ENCODE results near the gene RPL37A. TPM values are rescaled to one million over a fixed set of nuclear protein-coding genes. Genes with fewer than 3 reads are reported as not detected.
A peak's percentile ranks its signal among the peaks of the same experiment; 100 is the strongest.

Gene RPL37A
- total RNA-seq, 1 donor from 2014 or later = 2,461 TPM

DNA sequence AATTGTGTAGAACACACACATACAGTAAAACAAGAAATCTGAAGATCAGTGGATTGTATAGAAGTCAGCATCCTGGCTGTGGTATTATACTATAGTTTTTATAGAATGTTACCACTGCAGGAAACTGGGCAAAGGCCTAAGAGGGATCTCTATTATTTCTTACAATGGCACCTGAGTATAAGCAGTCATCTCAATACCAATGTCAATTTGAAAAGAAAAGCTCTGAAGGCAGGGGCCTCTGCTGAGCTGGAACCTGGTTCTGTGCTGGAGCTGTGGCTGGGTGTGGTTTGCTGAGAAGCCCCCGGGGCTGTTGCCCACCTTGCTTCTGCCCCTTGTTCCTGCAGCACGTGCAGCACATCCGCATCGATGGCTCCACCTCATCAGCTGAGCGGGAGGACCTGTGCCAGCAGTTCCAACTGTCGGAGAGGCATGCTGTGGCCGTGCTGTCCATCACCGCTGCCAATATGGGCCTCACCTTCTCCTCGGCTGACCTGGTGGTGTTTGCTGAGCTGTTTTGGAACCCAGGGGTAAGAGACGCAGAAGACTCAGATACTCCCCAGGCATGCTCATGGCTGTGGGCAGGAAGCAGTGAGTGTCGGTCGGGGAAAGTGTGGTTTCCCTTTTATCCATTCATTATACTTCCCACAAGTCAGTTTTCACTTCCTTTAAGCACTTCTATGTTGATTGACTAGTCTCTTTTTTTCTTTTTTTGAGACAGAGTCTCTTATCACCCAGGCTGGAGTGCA lies 23.5 kb upstream of the RPL37A start:
- H3K27me3 ChIP-seq (ENCODE audit: control insufficient read depth, insufficient read depth, low read length) = no peaks in the 10 kb centered on the region
- TF ChIP-seq, protein P1, sequence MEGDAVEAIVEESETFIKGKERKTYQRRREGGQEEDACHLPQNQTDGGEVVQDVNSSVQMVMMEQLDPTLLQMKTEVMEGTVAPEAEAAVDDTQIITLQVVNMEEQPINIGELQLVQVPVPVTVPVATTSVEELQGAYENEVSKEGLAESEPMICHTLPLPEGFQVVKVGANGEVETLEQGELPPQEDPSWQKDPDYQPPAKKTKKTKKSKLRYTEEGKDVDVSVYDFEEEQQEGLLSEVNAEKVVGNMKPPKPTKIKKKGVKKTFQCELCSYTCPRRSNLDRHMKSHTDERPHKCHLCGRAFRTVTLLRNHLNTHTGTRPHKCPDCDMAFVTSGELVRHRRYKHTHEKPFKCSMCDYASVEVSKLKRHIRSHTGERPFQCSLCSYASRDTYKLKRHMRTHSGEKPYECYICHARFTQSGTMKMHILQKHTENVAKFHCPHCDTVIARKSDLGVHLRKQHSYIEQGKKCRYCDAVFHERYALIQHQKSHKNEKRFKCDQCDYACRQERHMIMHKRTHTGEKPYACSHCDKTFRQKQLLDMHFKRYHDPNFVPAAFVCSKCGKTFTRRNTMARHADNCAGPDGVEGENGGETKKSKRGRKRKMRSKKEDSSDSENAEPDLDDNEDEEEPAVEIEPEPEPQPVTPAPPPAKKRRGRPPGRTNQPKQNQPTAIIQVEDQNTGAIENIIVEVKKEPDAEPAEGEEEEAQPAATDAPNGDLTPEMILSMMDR (IDR thresholded peaks at IDR 0.05; ENCODE audit: insufficient read depth, low read length, severe bottlenecking) = no peak
- no peak for FAIRE-seq
- no peak for DNase-seq (ENCODE audit: low read depth)
- peaks cover 2% of the 10 kb centered on the region for H3K36me3 ChIP-seq (ENCODE audit: control insufficient read depth, insufficient read depth, low read length)
- H3K4me3 ChIP-seq (ENCODE audit: low read depth, low read length) = no peak overlapping the region

DNA sequence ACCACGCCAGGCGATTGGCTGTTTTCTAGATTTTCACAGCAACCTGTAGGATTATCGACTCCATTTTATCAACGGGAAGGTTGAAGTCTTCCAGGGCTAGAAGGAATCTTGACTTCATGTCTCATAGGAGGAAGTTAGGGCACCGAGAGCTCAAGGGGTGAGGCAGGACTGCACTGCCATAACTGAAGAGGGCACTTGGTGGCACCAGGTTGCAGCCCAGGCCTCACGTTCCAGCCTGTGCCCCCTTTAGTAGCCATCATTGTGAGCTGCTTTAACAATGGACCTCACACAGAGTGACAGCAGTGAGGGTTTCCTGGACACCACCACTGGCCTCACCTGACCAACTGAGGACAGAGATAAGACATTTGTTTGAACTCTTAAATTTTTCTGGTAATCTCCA lies 22.9 kb upstream of the RPL37A start:
- peaks cover 2% of the 10 kb centered on the region for H3K36me3 ChIP-seq (ENCODE audit: control insufficient read depth, insufficient read depth, low read length)
- FAIRE-seq (no peak), DNase-seq (ENCODE audit: low read depth) (no peak)
- no peak overlapping the region for H3K4me3 ChIP-seq (ENCODE audit: low read depth, low read length)
- TF ChIP-seq, protein P1 (IDR thresholded peaks at IDR 0.05; ENCODE audit: insufficient read depth, low read length, severe bottlenecking) = no peak
- no peaks in the 10 kb centered on the region for H3K27me3 ChIP-seq (ENCODE audit: control insufficient read depth, insufficient read depth, low read length)

DNA sequence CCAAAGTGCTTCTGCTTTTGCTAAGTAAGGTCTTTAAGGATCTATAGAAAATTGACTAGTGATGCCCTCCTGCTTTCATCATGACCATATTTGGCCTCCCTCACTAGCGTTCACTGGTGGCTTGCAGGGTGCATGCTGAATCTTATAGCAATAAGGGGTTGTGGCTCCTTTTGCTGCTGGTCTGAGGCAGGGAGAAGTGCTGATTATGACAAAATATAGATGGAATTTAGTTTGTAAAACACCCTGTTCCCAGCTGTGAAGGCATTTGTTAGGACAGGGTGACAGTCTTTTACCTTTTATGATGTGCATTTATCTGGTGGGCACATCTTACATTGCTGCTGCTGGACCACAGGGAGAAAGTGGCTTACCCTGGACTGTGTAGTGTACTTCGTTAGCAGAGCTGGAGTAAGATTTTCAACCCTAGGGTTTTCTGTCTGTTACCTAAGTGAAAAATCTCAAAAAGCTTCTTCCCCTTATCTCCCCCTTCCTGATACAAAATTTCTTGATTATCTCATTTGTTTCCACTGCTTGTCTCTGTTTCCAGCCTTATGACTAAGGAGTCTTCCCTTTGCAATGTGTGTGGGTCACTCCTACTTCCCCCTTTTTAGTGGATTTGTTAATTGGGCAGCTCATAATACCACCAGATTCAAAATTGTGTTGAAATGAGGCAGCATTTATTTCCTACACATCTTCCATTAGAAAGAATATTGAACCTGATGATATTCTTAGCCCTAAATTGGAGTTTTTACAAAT lies 21.2 kb upstream of the RPL37A start:
- TF ChIP-seq, protein P1 (IDR thresholded peaks at IDR 0.05; ENCODE audit: insufficient read depth, low read length, severe bottlenecking) = no peak
- DNase-seq (ENCODE audit: low read depth) = no peak
- no peak overlapping the region for H3K4me3 ChIP-seq (ENCODE audit: low read depth, low read length)
- no peaks in the 10 kb centered on the region for H3K27me3 ChIP-seq (ENCODE audit: control insufficient read depth, insufficient read depth, low read length)
- no peak for FAIRE-seq
- H3K36me3 ChIP-seq (ENCODE audit: control insufficient read depth, insufficient read depth, low read length) = peaks cover 2% of the 10 kb centered on the region

DNA sequence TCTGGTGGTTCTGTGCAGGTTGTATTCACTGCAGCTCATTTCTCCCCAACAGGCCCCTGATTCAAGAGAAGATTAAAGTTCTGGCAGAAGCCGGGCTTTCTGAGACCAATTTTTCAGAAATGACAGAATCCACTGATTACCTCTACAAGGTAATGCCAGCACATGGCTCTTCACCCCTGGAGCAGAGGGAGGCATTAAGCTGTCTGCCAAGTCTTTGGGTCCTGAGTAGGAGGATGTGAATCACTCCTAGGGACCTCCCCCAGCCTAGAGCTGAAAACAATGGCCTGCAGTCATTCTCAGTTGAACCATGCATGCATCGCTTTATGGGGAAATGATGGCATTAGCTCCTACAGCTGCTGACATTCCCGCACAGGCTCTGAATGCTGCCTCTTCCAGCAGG lies 20.5 kb upstream of the RPL37A start:
- Histone ChIP-seq H3K4me3 (ENCODE audit: low read depth, low read length) (no peak overlapping the region), H3K27me3 (ENCODE audit: control insufficient read depth, insufficient read depth, low read length) (no peaks in the 10 kb centered on the region), H3K36me3 (ENCODE audit: control insufficient read depth, insufficient read depth, low read length) (peaks cover 2% of the 10 kb centered on the region)
- FAIRE-seq (peak; percentile 43), DNase-seq (ENCODE audit: low read depth) (peak; percentile 88)
- TF ChIP-seq, protein P1 (IDR thresholded peaks at IDR 0.05; ENCODE audit: insufficient read depth, low read length, severe bottlenecking) = no peak

DNA sequence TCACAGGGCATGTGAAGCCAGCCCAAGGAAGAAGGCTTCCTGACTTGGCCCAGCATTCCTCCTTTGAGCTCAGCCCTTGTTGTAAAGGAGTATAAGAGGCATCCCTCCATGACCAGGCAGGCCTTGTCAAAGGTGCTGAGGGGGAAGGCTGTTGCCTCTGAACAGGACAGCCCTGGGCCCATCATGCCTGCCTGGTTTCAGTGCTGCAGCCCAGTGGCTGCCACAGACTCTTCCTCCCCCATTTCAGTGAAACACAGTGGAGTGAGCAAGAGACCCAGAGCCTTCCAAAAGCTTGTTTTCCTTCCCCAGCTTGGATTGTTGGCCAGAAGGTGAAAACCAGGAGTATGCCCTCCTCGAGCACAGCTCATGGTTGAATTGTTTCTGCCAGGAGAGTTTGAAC lies 19.9 kb upstream of the RPL37A start:
- Histone ChIP-seq H3K27me3 (ENCODE audit: control insufficient read depth, insufficient read depth, low read length) (no peaks in the 10 kb centered on the region), H3K36me3 (ENCODE audit: control insufficient read depth, insufficient read depth, low read length) (peaks cover 2% of the 10 kb centered on the region), H3K4me3 (ENCODE audit: low read depth, low read length) (no peak overlapping the region)
- FAIRE-seq (no peak), DNase-seq (ENCODE audit: low read depth) (no peak)
- TF ChIP-seq, protein P1 (IDR thresholded peaks at IDR 0.05; ENCODE audit: insufficient read depth, low read length, severe bottlenecking) = no peak
